Esophagus squamous epithelium (tissue), 5 donors: ENCODE results near the gene PHF21B. TPM values are rescaled to one million over a fixed set of nuclear protein-coding genes. Genes with fewer than 3 reads are reported as not detected.

Experiments
- DNase-seq: peaks from one replicate; lab custom pipeline; 2025; lab: John Stamatoyannopoulos, UW
- H3K27ac ChIP-seq, 4 donors: fragments of 200-600 bp; sonication (generic); one replicate each; pipeline ENCODE4 v1.5.1; 2016 to 2019; ENCODE audit warnings: mild to moderate bottlenecking in 1 of 4
- H3K27me3 ChIP-seq, 4 donors: fragments of 200-600 bp; sonication (generic); 1 replicate in 3 of 4; 2 replicates in 1 of 4; pipeline versions ENCODE4 v1.5.1 to v1.6.0; 2017 to 2021; ENCODE audit warnings: antibody characterized with exemption in 1 of 4
- H3K36me3 ChIP-seq, 3 donors: fragments of 200-600 bp; sonication (generic); one replicate each; pipeline ENCODE4 v1.5.1; 2016 to 2019
- H3K4me1 ChIP-seq, 3 donors: fragments of 200-600 bp; sonication (generic); one replicate each; pipeline ENCODE4 v1.5.1; 2017 to 2019
- H3K4me3 ChIP-seq, 4 donors: fragments of 200-600 bp; sonication (generic); 1 replicate in 3 of 4; 2 replicates in 1 of 4; pipeline ENCODE4 v1.5.1; 2016 to 2019; ENCODE audit warnings: mild to moderate bottlenecking in 2 of 4, moderate library complexity in 1 of 4
- H3K9me3 ChIP-seq, 3 donors: fragments of 200-600 bp; sonication (generic); one replicate each; pipeline ENCODE4 v1.5.1; 2016 to 2019
- POLR2A ChIP-seq, 4 donors: fragments of 450-650 bp; IDR thresholded peaks; one replicate each; pipeline ENCODE4 v1.6.1; 2017; ENCODE audit warnings: antibody characterized with exemption in 4 of 4, mild to moderate bottlenecking in 4 of 4, moderate library complexity in 3 of 4
- WGBS, 2 donors: methylation state at CpG; one replicate each; pipeline ENCODE4 v1.1.5; 2018; 5-methylcytosine and 5-hydroxymethylcytosine counted together
- intact Hi-C: fragments of 100-400 bp; cut with DNase I; formaldehyde crosslinking; loops from one replicate; pipeline ENCODE4 v1.15.0; 2022
- total RNA-seq, 4 donors: library from RNA; depleted of rRNA; stranded (reverse); fragments of >200 nt; gene quantifications; one replicate each; pipeline ENCODE4 v1.1.0, GENCODE V29; 2016
- TF ChIP-seq, protein P1 (sequence below), 6 experiments: fragments of 450-650 bp in 4 of 6; fragments of 200-600 bp in 2 of 6; sonication (generic) in 2 of 6; IDR thresholded peaks; one replicate each; pipeline ENCODE4 v1.5.1; 2016 to 2019; ENCODE audit warnings: antibody characterized with exemption in 6 of 6, mild to moderate bottlenecking in 4 of 6, moderate library complexity in 4 of 6
- donor health status: DM: yes; HTN: yes; CAD: no.

Gene PHF21B
- total RNA-seq, 4 donors from 2014 or later, result 0.04 to 0.19 TPM; not detected in 2

DNA sequence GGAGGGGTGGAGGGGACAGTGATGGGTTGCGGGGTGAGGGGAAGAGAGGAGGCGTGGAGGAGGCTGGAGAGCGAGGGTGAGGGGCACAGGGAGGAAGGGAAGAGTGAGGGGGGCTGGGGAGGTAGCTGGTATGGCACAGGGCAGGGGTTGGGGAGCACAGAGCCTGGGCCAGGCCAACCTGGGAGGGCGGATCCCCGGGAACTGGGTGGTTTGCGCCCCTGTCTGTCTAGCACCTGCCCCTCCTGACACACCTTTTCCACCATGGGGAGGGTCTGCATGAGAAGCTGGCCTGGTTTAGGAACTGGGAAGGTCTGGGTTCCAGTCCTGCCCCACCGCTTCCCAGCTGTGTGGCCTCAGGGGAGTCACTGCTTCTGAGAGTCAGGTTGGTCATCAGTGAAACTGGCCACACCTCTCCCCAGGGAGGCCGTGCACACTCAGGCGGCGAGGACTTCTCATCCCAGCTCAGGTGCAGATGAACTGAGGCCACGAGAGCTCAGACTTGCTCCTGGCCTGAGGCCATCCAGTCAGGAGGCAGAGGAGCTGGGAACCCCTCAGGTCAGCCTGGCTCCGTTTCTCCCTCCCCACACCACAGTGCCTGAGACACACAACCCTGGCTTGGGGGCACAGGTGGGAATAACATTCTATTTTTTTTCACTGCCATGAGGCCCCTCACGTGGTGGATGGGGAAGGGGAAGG is 95.6 kb downstream of the PHF21B start:
- H3K27me3 ChIP-seq, result no peaks in the 10 kb centered on the region
- 52 to 80% methylated on average over 7 to 8 of the region's 13 CpGs for WGBS, 2 donors
- intact Hi-C loops, result no loop called here
- no peaks in the 10 kb centered on the region for H3K9me3 ChIP-seq
- TF ChIP-seq POLR2A (IDR thresholded peaks at IDR 0.05), result no peak
- TF ChIP-seq, protein P1, sequence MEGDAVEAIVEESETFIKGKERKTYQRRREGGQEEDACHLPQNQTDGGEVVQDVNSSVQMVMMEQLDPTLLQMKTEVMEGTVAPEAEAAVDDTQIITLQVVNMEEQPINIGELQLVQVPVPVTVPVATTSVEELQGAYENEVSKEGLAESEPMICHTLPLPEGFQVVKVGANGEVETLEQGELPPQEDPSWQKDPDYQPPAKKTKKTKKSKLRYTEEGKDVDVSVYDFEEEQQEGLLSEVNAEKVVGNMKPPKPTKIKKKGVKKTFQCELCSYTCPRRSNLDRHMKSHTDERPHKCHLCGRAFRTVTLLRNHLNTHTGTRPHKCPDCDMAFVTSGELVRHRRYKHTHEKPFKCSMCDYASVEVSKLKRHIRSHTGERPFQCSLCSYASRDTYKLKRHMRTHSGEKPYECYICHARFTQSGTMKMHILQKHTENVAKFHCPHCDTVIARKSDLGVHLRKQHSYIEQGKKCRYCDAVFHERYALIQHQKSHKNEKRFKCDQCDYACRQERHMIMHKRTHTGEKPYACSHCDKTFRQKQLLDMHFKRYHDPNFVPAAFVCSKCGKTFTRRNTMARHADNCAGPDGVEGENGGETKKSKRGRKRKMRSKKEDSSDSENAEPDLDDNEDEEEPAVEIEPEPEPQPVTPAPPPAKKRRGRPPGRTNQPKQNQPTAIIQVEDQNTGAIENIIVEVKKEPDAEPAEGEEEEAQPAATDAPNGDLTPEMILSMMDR (IDR thresholded peaks at IDR 0.05), result no peak
- H3K4me3 ChIP-seq, result no peak overlapping the region
- no peaks in the 10 kb centered on the region for H3K4me1 ChIP-seq
- no peaks in the 10 kb centered on the region for H3K36me3 ChIP-seq
- no peak for DNase-seq
- H3K27ac ChIP-seq, result no peak overlapping the region

DNA sequence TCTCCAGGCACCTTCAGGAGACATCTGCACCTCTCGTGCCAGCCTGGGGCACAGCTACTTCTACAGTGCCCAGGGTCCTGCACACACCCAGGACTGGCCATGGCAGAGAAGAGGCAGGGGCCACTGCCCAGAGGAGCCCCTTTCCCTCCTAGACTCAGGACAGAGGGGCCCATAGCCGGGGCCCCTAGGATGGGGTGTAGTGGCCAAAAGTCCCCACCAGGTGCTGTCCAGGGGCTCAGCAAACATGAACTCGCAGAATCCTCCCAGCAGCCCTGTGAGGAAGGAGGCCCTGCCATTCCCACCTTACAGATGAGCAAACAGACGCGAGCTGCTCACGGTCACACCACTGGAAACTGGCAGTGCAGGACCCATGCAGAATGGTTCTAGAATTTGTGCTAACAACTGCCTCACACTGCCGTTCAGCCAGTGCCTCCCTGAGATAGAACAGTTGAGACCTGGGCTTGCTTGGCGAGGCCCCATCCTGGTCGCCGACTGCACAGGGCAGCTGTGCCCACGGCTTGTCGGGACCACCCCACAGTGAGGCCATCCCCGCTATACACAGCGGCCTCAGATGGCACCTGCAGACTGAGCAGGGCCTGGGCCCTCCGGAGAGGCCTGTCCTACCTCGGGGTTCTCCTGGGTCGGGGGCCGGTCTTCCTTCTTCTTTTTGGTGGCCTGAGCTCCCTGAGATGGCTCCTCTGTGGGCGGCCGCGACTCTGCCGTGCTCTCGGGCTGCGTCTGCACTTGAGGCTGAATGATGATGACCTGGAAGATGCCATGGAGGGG is 96.4 kb downstream of the PHF21B start:
- no peaks in the 10 kb centered on the region for H3K36me3 ChIP-seq
- no peak overlapping the region for H3K4me3 ChIP-seq
- H3K27me3 ChIP-seq, result no peaks in the 10 kb centered on the region
- no peak for DNase-seq
- H3K27ac ChIP-seq, result no peak overlapping the region
- intact Hi-C loops, result no loop called here
- WGBS, 2 donors, result 88 to 94% methylated on average over 5 to 6 of the region's 24 CpGs
- no peaks in the 10 kb centered on the region for H3K9me3 ChIP-seq
- TF ChIP-seq, protein P1 (IDR thresholded peaks at IDR 0.05), result no peak
- no peak for TF ChIP-seq POLR2A (IDR thresholded peaks at IDR 0.05)
- no peaks in the 10 kb centered on the region for H3K4me1 ChIP-seq

GRCh38 chr22:44909241-44909640 is 100.6 kb downstream of the PHF21B start:
- 75 to 89% methylated on average over 6 of the region's 6 CpGs for WGBS, 2 donors

DNA sequence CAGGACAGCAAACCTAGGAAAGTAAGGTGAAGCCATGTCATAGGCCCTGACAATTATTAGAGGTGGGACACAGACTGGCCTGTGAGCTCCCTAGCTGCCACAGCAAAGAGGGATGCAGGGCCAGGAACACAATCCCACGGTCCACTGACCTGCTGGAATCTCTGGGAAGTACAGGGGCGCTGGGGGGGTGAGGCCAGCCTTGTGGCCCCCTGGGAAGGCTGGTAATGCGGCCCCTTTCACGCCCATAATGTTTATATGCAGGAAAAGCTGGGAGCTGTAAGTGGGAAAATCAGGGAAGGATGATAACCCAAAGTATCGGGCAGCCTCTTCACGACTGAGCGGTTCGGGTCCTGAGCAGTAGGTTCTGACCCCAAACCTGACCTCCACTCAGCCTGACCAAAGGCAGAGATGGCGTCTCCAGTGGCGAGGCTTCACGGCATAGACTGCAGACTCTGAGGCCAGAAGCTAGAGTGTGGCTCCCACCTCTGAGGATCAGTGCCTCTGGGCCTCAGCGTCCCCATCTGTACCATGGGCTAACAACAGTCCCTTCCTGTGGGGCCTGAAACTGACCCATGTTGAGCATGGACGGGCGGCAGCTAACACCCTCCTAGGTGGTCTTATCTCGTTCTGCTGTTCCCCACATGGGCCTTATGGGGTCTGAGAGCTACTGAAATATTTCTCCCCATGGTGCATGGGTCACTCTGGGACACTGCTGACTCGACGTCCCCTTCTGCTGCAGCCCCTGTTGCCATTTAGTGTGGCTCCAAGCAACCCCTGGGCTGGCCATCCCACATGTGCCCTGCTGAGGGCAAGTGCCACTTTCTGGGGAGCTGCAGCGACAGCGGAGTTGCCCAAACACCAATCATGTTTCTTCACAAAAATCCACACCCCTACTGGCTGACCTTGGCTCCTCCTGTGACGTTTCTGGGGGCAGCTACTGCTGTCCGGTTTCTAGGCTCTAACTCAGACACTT is 101.8 kb downstream of the PHF21B start:
- no peaks in the 10 kb centered on the region for H3K9me3 ChIP-seq
- no peak overlapping the region for H3K4me3 ChIP-seq
- H3K27me3 ChIP-seq, result peaks cover 0 to 13% (median 0%) of the 10 kb centered on the region in 4 donors
- no peak overlapping the region for H3K27ac ChIP-seq
- TF ChIP-seq, protein P1 (IDR thresholded peaks at IDR 0.05), result no peak
- TF ChIP-seq POLR2A (IDR thresholded peaks at IDR 0.05), result no peak
- no peaks in the 10 kb centered on the region for H3K4me1 ChIP-seq
- no peaks in the 10 kb centered on the region for H3K36me3 ChIP-seq
- no peak for DNase-seq
- intact Hi-C loops, result no loop called here
- 75 to 79% methylated on average over 11 to 16 of the region's 21 CpGs for WGBS, 2 donors

More at GRCh38 chr22:44909241-44909640, 100.6 kb downstream of the PHF21B start:
- Histone ChIP-seq H3K9me3 (no peaks in the 10 kb centered on the region), H3K4me1 (no peaks in the 10 kb centered on the region), H3K27me3 (peaks cover 0 to 13% (median 0%) of the 10 kb centered on the region in 4 donors), H3K4me3 (no peak overlapping the region), H3K27ac (no peak overlapping the region), H3K36me3 (no peaks in the 10 kb centered on the region)
- no peak for TF ChIP-seq POLR2A (IDR thresholded peaks at IDR 0.05)
- TF ChIP-seq, protein P1 (IDR thresholded peaks at IDR 0.05), result no peak
- no peak for DNase-seq
- intact Hi-C loops, result no loop called here
